NCI-H2107 treated with DMSO at 0.1 percent for 48 hours (cell line): ENCODE data around the gene HERC6.
"Not testable (repeated sequence)": the region's sequence is repeated elsewhere in the genome, so short reads cannot be mapped to it uniquely, and the experiment has no call there.

Experiments used
- DNase-seq: peaks from one replicate; lab custom pipeline; 2025; ENCODE audit not compliant: unreplicated experiment; lab: John Stamatoyannopoulos, UW

Gene HERC6

GRCh38 chr4:88445252-88445651, 66.6 kb downstream of the HERC6 start:
- no peak for DNase-seq

GRCh38 chr4:88446124-88446523, 67.5 kb downstream of the HERC6 start:
- no peak for DNase-seq

- no peak for DNase-seq
Measured at GRCh38 chr4:88447371-88448095, 68.9 kb downstream of the HERC6 start.

GRCh38 chr4:88448211-88448765, 69.6 kb downstream of the HERC6 start:
- not testable (repeated sequence) for DNase-seq

- no peak for DNase-seq
Measured at GRCh38 chr4:88448889-88449288, 70.2 kb downstream of the HERC6 start.

- DNase-seq: no peak
Measured at GRCh38 chr4:88449290-88449689, 70.6 kb downstream of the HERC6 start.

GRCh38 chr4:88451205-88451604, 72.6 kb downstream of the HERC6 start:
- no peak for DNase-seq

- DNase-seq: no peak
Measured at GRCh38 chr4:88452912-88453311, 74.3 kb downstream of the HERC6 start.

GRCh38 chr4:88456670-88457306, 78.1 kb downstream of the HERC6 start, which contains the start of gene HERC5:
TSS of gene HERC5 (plus strand) at chr4:88457119. CDS start at chr4:88457270, 151 bp downstream.
- DNase-seq: no peak

GRCh38 chr4:88457307-88458103, 78.9 kb downstream of the HERC6 start:
- DNase-seq: no peak

- no peak for DNase-seq
Measured at GRCh38 chr4:88458104-88458740, 79.6 kb downstream of the HERC6 start.

GRCh38 chr4:88465653-88466192, 87.1 kb downstream of the HERC6 start:
- DNase-seq: no peak

- DNase-seq: no peak
Measured at GRCh38 chr4:88467392-88467791, 88.7 kb downstream of the HERC6 start.

GRCh38 chr4:88477229-88477860, 98.7 kb downstream of the HERC6 start:
- no peak for DNase-seq

GRCh38 chr4:88478247-88478646, 99.6 kb downstream of the HERC6 start:
- DNase-seq: no peak

GRCh38 chr4:88481537-88481936, 102.9 kb downstream of the HERC6 start:
- DNase-seq: no peak

- DNase-seq: no peak
Measured at GRCh38 chr4:88489100-88489761, 110.6 kb downstream of the HERC6 start.
